A673 (cell line): ENCODE measurements around the gene NINJ2.

Experiments
- CTCF ChIP-seq: fragments of 300-800, 200-600 bp; sonication (generic); conservative IDR thresholded peaks from 2 replicates; pipeline ENCODE4 v1.5.1; 2017; ENCODE audit warnings: low read depth, mild to moderate bottlenecking, antibody characterized with exemption, low read length, moderate library complexity, mixed read lengths
- EZH2 ChIP-seq: fragments of 200-600 bp; sonication (generic); IDR thresholded peaks from 2 replicates; pipeline ENCODE4 v1.6.1; 2017; ENCODE audit warnings: borderline replicate concordance, low read depth, mild to moderate bottlenecking, mixed read lengths, antibody characterized with exemption, low read length; ENCODE audit not compliant: poor library complexity, severe bottlenecking

GRCh38 chr12:563787-564298, 99.4 kb downstream of the NINJ2 start:
- TF ChIP-seq CTCF (no peak), EZH2 (no peak)
